NK-92 (cell line): ENCODE results near the gene SH3TC2.

ENCODE experiments used
- DNase-seq: peaks from one replicate; lab custom pipeline; 2025; ENCODE audit not compliant: unreplicated experiment; lab: John Stamatoyannopoulos, UW

SH3TC2 gene

GRCh38 chr5:148972974-148973374, 89.9 kb downstream of the SH3TC2 start:
- DNase-seq, result no peak

GRCh38 chr5:148972396-148972795, 90.5 kb downstream of the SH3TC2 start:
- DNase-seq, result no peak

GRCh38 chr5:148970876-148971275, 92.0 kb downstream of the SH3TC2 start:
- DNase-seq, result no peak

- DNase-seq, result no peak
Measured at GRCh38 chr5:148970228-148970627, 92.6 kb downstream of the SH3TC2 start.

- no peak for DNase-seq
Measured at GRCh38 chr5:148969291-148969690, 93.6 kb downstream of the SH3TC2 start.

GRCh38 chr5:148968311-148968710, 94.6 kb downstream of the SH3TC2 start:
- DNase-seq, result no peak

- DNase-seq, result no peak
Measured at GRCh38 chr5:148967783-148968182, 95.1 kb downstream of the SH3TC2 start.

- no peak for DNase-seq
Measured at GRCh38 chr5:148966938-148967337, 95.9 kb downstream of the SH3TC2 start.

GRCh38 chr5:148966348-148966747, 96.5 kb downstream of the SH3TC2 start:
- no peak for DNase-seq

- no peak for DNase-seq
Measured at GRCh38 chr5:148965511-148966265, 97.2 kb downstream of the SH3TC2 start.

- DNase-seq, result no peak
Measured at GRCh38 chr5:148963664-148964063, 99.2 kb downstream of the SH3TC2 start.

- no peak for DNase-seq
Measured at GRCh38 chr5:148962761-148963324, 100.0 kb downstream of the SH3TC2 start.

GRCh38 chr5:148962200-148962550, 100.7 kb downstream of the SH3TC2 start:
- no peak for DNase-seq

- DNase-seq, result no peak
Measured at GRCh38 chr5:148961261-148962199, 101.3 kb downstream of the SH3TC2 start.

GRCh38 chr5:148960070-148960769, 102.6 kb downstream of the SH3TC2 start:
- no peak for DNase-seq

GRCh38 chr5:148957591-148958202, 105.2 kb downstream of the SH3TC2 start:
- no peak for DNase-seq

- no peak for DNase-seq
Measured at GRCh38 chr5:148956477-148957385, 106.1 kb downstream of the SH3TC2 start.
